K562 (cell line): ENCODE data around the gene CMIP. TPM values are rescaled to one million over a fixed set of nuclear protein-coding genes. Genes with fewer than 3 reads are reported as not detected.

ENCODE experiments used
- ATAC-seq: fragments of 200-7000 bp; cut with Tn5 transposase; 3 replicates; pipeline ENCODE4 v1.9.1; 2020; ENCODE audit warnings: moderate library complexity
- BruUV-seq: library from RNA; stranded (reverse); fragments of 400-500 nt; replicated peaks from 2 replicates; lab custom pipeline; 2021; lab: Mats Ljungman, UMichigan
- CTCF ChIA-PET: fragments of 300-600 bp; formaldehyde crosslinking; extraction: SDS; loops from one replicate; lab custom pipeline; 2021; ENCODE audit warnings: low intra/inter-chr PET ratio; lab: Yijun Ruan, JAX
- POLR2A ChIA-PET: fragments of 300-600, 350-650 bp; sonication (Branson Sonifier 250); formaldehyde crosslinking; extraction: SDS; loops from one replicate; lab custom pipeline; 2021; ENCODE audit warnings: antibody characterized with exemption, inconsistent platforms; lab: Yijun Ruan, JAX
- DNase-seq, 4 experiments: peaks; one replicate each; pipeline versions ENCODE4 v3.0.0 to v3.0.0-alpha.2; 2011 to 2018; ENCODE audit warnings: low spot score in 3 of 4, mixed read lengths in 3 of 4; ENCODE audit errors: extremely low read depth in 1 of 4
- FAIRE-seq: peaks from 2 replicates; lab custom pipeline; 2011; peaks lifted over from hg19 to GRCh38; lab: Jason Lieb, UNC
- H2AFZ ChIP-seq: 2 replicates; pipeline ENCODE4 v1.6.0; 2011; ENCODE audit warnings: low read depth, low read length, control low read depth, inconsistent platforms
- H3K27ac ChIP-seq: fragments of 200-600 bp; 3 replicates; pipeline ENCODE4 v1.8.0; 2011; ENCODE audit warnings: low read depth, mild to moderate bottlenecking, control low read depth, inconsistent platforms, low read length, moderate library complexity, mixed read lengths; ENCODE audit errors: extremely low read depth
- H3K27me3 ChIP-seq, 2 experiments: fragments of 300-600 bp in 1 of 2; 2 replicates in 1 of 2; 3 replicates in 1 of 2; pipeline versions ENCODE4 v1.6.0 to v1.8.0; 2011; ENCODE audit warnings: inconsistent platforms in 2 of 2, low read length in 2 of 2, mild to moderate bottlenecking in 1 of 2, mixed read lengths in 1 of 2, moderate library complexity in 1 of 2; ENCODE audit not compliant: control insufficient read depth in 2 of 2, insufficient read depth in 2 of 2
- H3K36me3 ChIP-seq: fragments of 300-600 bp; 3 replicates; pipeline ENCODE4 v1.8.0; 2011; ENCODE audit warnings: mild to moderate bottlenecking, low read length, inconsistent platforms; ENCODE audit not compliant: control insufficient read depth, insufficient read depth
- H3K4me1 ChIP-seq, 2 experiments: fragments of 200-600 bp in 1 of 2; replicated peaks in 1 of 2; 2 replicates in 1 of 2; 3 replicates in 1 of 2; pipeline versions ENCODE4 v1.5.1 to v1.8.0; 2011; ENCODE audit warnings: inconsistent platforms in 2 of 2, low read length in 2 of 2, mild to moderate bottlenecking in 1 of 2, mixed read lengths in 1 of 2, moderate library complexity in 1 of 2; ENCODE audit not compliant: control insufficient read depth in 2 of 2, insufficient read depth in 2 of 2
- H3K4me2 ChIP-seq: 2 replicates; pipeline ENCODE4 v1.6.1; 2011; ENCODE audit warnings: low read length, control low read depth, inconsistent platforms, mixed read lengths; ENCODE audit not compliant: insufficient read depth
- H3K4me3 ChIP-seq: fragments of 200-600 bp; sonication (generic), shearing (Covaris generic); 2 replicates; pipeline ENCODE4 v1.5.1; 2016; ENCODE audit warnings: control low read depth, inconsistent platforms
- H3K79me2 ChIP-seq: fragments of 200-600 bp; 3 replicates; pipeline ENCODE4 v1.8.0; 2011; ENCODE audit warnings: low read length, inconsistent platforms; ENCODE audit not compliant: control insufficient read depth, insufficient read depth
- H3K9ac ChIP-seq, 2 experiments: 2 replicates each; pipeline versions ENCODE4 v1.6.0 to v1.6.1; 2011; ENCODE audit warnings: low read depth in 2 of 2, low read length in 2 of 2, control low read depth in 1 of 2, inconsistent platforms in 1 of 2, mild to moderate bottlenecking in 1 of 2, mixed read lengths in 1 of 2; ENCODE audit not compliant: insufficient read depth in 1 of 2
- H3K9me1 ChIP-seq: one replicate; pipeline ENCODE4 v1.6.0; 2011; ENCODE audit warnings: inconsistent platforms, mild to moderate bottlenecking, low read length, moderate library complexity; ENCODE audit not compliant: control insufficient read depth, insufficient read depth
- H3K9me3 ChIP-seq: replicated peaks from 2 replicates; pipeline ENCODE4 v1.5.1; 2011; ENCODE audit warnings: low read depth, low read length, inconsistent platforms; ENCODE audit not compliant: control insufficient read depth, insufficient read depth
- H4K20me1 ChIP-seq: replicated peaks from 2 replicates; pipeline ENCODE4 v1.6.1; 2011; ENCODE audit warnings: low read length, inconsistent platforms, mixed read lengths; ENCODE audit not compliant: control insufficient read depth, insufficient read depth
- KDM5B ChIP-seq: fragments of 200-600 bp; sonication (generic); IDR thresholded peaks from 2 replicates; pipeline ENCODE4 v1.6.1; 2012; ENCODE audit warnings: low read depth, mild to moderate bottlenecking, moderate library complexity, low read length, control low read depth, inconsistent platforms; ENCODE audit not compliant: insufficient replicate concordance
- MAZ ChIP-seq, 2 experiments: fragments of 450-650 bp in 1 of 2; sonication (generic) in 1 of 2; formaldehyde crosslinking; IDR thresholded peaks in 1 of 2; conservative IDR thresholded peaks in 1 of 2; 2 replicates each; pipeline versions ENCODE4 v1.4.0 to v1.5.0; 2020; ENCODE audit warnings: mild to moderate bottlenecking in 1 of 2, missing genetic modification reagents in 1 of 2
- WGBS: fragments of 100-300 bp; shearing (Covaris generic); methylation state at CpG from one replicate; pipeline ENCODE4 v1.1.6; 2016; ENCODE audit warnings: low coverage, mixed read lengths; ENCODE audit not compliant: insufficient coverage; ENCODE audit errors: missing lambda C conversion rate; 5-methylcytosine and 5-hydroxymethylcytosine counted together
- in situ Hi-C: fragments of 300-500 bp; cut with MboI; formaldehyde crosslinking; loops from 4 replicates; pipeline ENCODE4 v1.15.0; 2018; ENCODE audit warnings: inconsistent platforms, mixed read lengths
- intact Hi-C: fragments of 100-400 bp; cut with micrococcal nuclease; formaldehyde crosslinking; loops from 2 replicates; pipeline ENCODE4 v1.14.2; 2022
- polyA plus RNA-seq, 8 experiments: library from polyadenylated mRNA; depleted of rRNA in 4 of 8; stranded (reverse) in 5 of 8; unstranded in 3 of 8; fragments of >200 nt; fragmentation: Nextera tagmentation in 2 of 8; fragmentation: Illumina TruSeq in 1 of 8; extraction: Ambion mirVana in 2 of 8; extraction: Trizol in 1 of 8; gene quantifications; 2 replicates each; pipeline versions ENCODE4 v1.2.1 to v1.2.3, GENCODE V29; 2011 to 2014; ENCODE audit warnings: inconsistent platforms in 1 of 8, missing spikeins in 1 of 8
- total RNA-seq, 7 experiments: library from RNA; depleted of rRNA in 6 of 7; stranded (reverse); fragments of >200 nt in 6 of 7; fragmentation: Illumina TruSeq in 2 of 7; extraction: Trizol in 2 of 7; gene quantifications; 2 replicates each; pipeline versions ENCODE4 v1.2.1 to v1.2.3, GENCODE V29; 2011 to 2021; ENCODE audit warnings: low replicate concordance in 1 of 7

Gene CMIP
- total and polyA plus RNA-seq, 9 of the 15 experiments (the other 6 are each of a cell fraction or from before 2014, with no cell fraction given), result 0.94 to 82.5 (median 10.3) TPM

DNA sequence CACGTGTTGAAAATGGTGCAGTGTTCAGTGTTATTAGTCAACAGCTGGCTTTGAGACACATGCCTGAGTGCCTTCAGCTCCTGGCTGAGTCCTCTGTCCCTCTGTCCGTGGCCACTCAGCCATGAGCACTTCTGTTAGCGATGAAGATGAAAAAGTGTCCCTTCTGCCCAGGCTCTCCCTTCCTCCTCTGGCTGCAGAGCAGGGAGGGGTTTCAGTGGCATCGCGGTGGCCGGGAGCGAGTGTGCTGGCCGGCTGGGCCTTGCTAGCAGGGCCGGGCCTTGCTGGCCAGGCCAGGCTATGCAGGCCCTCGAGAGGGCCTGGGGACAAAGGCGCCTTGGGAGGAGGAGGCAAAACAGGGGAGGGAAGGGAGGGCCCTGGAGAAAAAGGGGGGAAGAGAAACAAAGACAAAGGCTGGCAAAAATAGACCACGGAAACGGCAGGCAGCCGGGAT is 47.7 kb downstream of the CMIP start:
- Histone ChIP-seq H4K20me1 (peaks cover 7% of the 10 kb centered on the region; the same call in 1 of the 2 replicates), H3K9me1 (peaks cover 5% of the 10 kb centered on the region), H2AFZ (no peak overlapping the region), H3K27me3 (no peaks in the 10 kb centered on the region), H3K27ac (peak overlapping the region; percentile 37; the same call in 1 of the 3 replicates), H3K4me2 (no peak overlapping the region), H3K9me3 (no peaks in the 10 kb centered on the region), H3K9ac (peak overlapping the region in 1 of 2 experiments; percentile 53; a peak in 1 of 4 replicates), H3K36me3 (peaks cover 28% of the 10 kb centered on the region), H3K79me2 (peaks cover 95% of the 10 kb centered on the region), H3K4me3 (no peak overlapping the region), H3K4me1 (peaks cover 57 to 58% of the 10 kb centered on the region in 2 experiments)
- 0 out of 4 replicates have a peak, but pooled peaks of 1 of the 2 experiments have one; percentile 18 for TF ChIP-seq MAZ (CRISPR knock-in tag; conservative IDR thresholded peaks at IDR 0.05 in 1 of 2, IDR thresholded peaks at IDR 0.05 in 1 of 2)
- no peak for TF ChIP-seq KDM5B
- CTCF ChIA-PET, result no interaction called here
- POLR2A ChIA-PET, result interaction anchor here (0.6 to 2.0 kb wide), 4 partner anchors 8 to 159 kb away, joined by 3 to 6 read pairs (median 4); no protein-coding TSS in a partner anchor
- no TSS peak for BruUV-seq
- 69% methylated on average over 6 of the region's 14 CpGs for WGBS
- DNase-seq (no peak), FAIRE-seq (no peak), ATAC-seq (no peak)
- in situ Hi-C loops, result no loop called here
- intact Hi-C loops, result loop anchor here (10.0 kb wide), 2 partner anchors 142 to 202 kb away; no protein-coding TSS in a partner anchor
